BE2C (cell line): ENCODE data around the gene TOMM40L.

Source experiments
- DNase-seq: peaks from one replicate; pipeline ENCODE4 v3.0.0-alpha.2; 2020
- H3K27me3 ChIP-seq: fragments of 250-450 bp; sonication (Bioruptor Pico); 2 replicates; pipeline ENCODE4 v1.5.1; 2020; ENCODE audit warnings: mild to moderate bottlenecking
- H3K36me3 ChIP-seq: fragments of 250-450 bp; sonication (Bioruptor Pico); 2 replicates; pipeline ENCODE4 v1.5.1; 2020; ENCODE audit warnings: mild to moderate bottlenecking
- H3K4me1 ChIP-seq: fragments of 250-450 bp; sonication (Bioruptor Pico); 2 replicates; pipeline ENCODE4 v1.5.1; 2020
- H3K4me3 ChIP-seq: 2 replicates; pipeline ENCODE4 v1.5.1; 2011; ENCODE audit warnings: low read depth, low read length
- H3K9me3 ChIP-seq: fragments of 250-450 bp; sonication (Bioruptor Pico); 2 replicates; pipeline ENCODE4 v1.5.1; 2020
- TF ChIP-seq, protein P1 (sequence below): IDR thresholded peaks from 2 replicates; pipeline ENCODE4 v1.5.1; 2012; ENCODE audit warnings: mild to moderate bottlenecking, low read depth, low read length

TOMM40L gene

DNA sequence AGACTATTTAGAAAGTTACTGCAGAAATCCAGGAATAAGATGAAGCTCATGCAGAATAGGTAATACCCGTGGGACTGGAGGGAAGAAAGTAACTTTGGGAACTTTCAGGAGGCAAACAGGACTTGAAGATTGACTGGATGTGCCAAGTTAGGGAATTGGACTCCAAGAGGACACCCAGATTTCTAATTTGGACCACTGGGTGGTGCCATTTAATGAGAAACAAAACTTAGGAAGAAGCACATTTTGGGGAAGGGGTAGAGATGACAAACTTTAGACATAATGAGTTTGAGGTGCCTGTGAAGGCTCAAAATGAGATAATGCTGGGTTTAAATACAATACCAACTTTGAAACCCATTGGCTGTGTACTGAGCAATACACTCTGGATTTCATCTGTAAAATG is 45.2 kb upstream of the TOMM40L start:
- H3K4me3 ChIP-seq: no peak overlapping the region
- no peaks in the 10 kb centered on the region for H3K9me3 ChIP-seq
- DNase-seq: no peak
- peaks cover under 1% of the 10 kb centered on the region; the same call in 1 of the 2 replicates for H3K36me3 ChIP-seq
- no peaks in the 10 kb centered on the region for H3K27me3 ChIP-seq
- TF ChIP-seq, protein P1, sequence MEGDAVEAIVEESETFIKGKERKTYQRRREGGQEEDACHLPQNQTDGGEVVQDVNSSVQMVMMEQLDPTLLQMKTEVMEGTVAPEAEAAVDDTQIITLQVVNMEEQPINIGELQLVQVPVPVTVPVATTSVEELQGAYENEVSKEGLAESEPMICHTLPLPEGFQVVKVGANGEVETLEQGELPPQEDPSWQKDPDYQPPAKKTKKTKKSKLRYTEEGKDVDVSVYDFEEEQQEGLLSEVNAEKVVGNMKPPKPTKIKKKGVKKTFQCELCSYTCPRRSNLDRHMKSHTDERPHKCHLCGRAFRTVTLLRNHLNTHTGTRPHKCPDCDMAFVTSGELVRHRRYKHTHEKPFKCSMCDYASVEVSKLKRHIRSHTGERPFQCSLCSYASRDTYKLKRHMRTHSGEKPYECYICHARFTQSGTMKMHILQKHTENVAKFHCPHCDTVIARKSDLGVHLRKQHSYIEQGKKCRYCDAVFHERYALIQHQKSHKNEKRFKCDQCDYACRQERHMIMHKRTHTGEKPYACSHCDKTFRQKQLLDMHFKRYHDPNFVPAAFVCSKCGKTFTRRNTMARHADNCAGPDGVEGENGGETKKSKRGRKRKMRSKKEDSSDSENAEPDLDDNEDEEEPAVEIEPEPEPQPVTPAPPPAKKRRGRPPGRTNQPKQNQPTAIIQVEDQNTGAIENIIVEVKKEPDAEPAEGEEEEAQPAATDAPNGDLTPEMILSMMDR: peak; percentile 44
- H3K4me1 ChIP-seq: no peaks in the 10 kb centered on the region; the same call in 1 of the 2 replicates

DNA sequence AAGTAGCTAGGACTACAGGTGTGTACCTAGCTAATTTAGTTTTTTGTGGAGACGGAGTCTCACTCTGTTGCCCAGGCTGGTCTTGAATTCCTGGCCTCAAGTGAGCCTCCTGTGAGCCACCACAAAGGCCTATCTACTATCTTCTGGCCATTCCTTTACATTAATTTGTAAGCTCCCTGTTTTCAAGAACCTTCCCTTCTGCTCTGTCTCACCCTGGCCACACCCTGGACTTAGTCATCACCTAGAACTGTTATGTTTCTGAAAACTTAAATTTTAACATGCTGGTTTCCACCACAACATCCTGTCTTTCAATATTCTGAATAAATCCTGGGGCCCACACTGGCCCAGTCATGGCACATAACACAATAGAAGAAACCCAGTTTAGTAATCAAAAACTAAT is 43.6 kb upstream of the TOMM40L start:
- Histone ChIP-seq H3K9me3 (no peaks in the 10 kb centered on the region), H3K27me3 (no peaks in the 10 kb centered on the region), H3K4me3 (no peak overlapping the region), H3K4me1 (no peaks in the 10 kb centered on the region; the same call in 1 of the 2 replicates), H3K36me3 (no peaks in the 10 kb centered on the region)
- TF ChIP-seq, protein P1: no peak
- no peak for DNase-seq

DNA sequence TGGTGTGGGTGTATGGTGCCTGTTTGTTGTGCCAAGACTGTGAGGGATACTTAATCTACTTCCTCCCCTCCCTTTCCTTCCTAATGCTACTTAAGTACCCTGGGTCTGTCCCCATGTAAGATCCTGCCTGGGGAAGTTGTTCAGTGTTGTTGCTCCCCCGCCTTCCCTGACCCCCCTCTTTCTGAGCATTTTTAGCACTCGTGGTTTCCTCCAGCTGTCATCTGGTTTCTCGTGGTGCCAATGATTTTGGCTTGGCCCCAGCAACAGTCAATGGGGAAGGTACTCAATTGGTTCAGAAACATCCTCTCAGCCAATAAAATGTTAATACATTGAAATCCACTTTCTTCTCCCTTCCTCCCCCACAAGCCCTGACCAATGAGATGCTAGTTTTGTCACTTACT is 40.6 kb upstream of the TOMM40L start:
- Histone ChIP-seq H3K27me3 (no peaks in the 10 kb centered on the region), H3K4me3 (no peak overlapping the region), H3K4me1 (no peaks in the 10 kb centered on the region; the same call in 1 of the 2 replicates), H3K36me3 (no peaks in the 10 kb centered on the region), H3K9me3 (no peaks in the 10 kb centered on the region)
- TF ChIP-seq, protein P1: no peak
- peak; percentile 37 for DNase-seq

DNA sequence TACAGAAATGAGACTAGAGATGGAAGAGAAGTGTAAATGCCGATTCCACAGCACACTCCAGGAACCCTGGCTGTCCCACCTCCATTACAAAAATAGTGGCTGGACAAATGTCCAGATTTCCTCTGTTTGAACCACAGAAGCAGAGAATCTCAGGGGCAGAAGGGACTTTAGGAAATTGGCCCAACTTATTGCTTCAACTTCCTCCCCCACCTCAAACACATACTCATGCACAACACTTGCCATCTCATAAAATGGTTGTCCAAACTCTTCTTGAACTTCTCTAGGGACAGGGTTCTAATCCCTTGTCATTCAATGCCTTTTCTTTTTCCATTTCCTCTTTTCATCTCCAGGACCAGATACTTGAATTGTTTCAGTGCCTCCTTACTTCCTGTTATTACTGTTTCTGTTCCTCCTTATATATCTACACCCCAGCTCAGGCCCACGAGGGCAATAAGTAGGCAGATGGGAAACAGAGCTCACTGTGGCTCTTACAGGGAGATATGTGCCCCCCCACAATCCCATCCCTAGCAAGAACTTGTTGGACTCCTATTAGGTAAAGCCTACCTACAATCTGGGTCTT is 40.0 kb upstream of the TOMM40L start:
- no peaks in the 10 kb centered on the region for H3K27me3 ChIP-seq
- no peak for DNase-seq
- H3K36me3 ChIP-seq: no peaks in the 10 kb centered on the region
- TF ChIP-seq, protein P1: no peak
- H3K4me1 ChIP-seq: no peaks in the 10 kb centered on the region; the same call in 1 of the 2 replicates
- no peak overlapping the region for H3K4me3 ChIP-seq
- no peaks in the 10 kb centered on the region for H3K9me3 ChIP-seq

GRCh38 chr1:161187311-161187710 is 38.5 kb upstream of the TOMM40L start:
- H3K27me3 ChIP-seq: no peaks in the 10 kb centered on the region
- no peak overlapping the region for H3K4me3 ChIP-seq
- H3K4me1 ChIP-seq: no peaks in the 10 kb centered on the region; the same call in 1 of the 2 replicates
- TF ChIP-seq, protein P1: no peak
- no peaks in the 10 kb centered on the region for H3K9me3 ChIP-seq
- DNase-seq: no peak
- no peaks in the 10 kb centered on the region for H3K36me3 ChIP-seq

DNA sequence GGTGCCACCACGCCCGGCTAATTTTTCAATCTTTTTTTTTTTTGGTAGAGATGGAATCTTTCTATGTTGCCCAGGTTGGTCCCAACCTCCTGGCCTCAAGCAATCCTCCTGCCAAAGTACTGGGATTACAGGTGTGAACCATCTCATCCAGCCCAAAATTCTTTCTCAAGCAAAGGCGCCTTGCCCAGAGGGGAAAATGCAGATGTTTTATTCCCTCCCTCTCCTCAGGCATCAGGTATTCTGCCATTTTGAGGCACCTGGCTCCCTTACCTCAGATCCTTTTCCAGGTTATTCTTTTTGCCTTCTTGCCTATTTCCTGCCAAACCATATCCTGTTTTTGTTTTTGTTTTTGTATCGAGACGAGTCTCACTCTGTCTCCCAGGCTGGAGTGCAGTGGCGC is 37.5 kb upstream of the TOMM40L start:
- Histone ChIP-seq H3K27me3 (no peaks in the 10 kb centered on the region), H3K4me3 (no peak overlapping the region), H3K36me3 (no peaks in the 10 kb centered on the region), H3K4me1 (peaks cover 5% of the 10 kb centered on the region; the same call in 1 of the 2 replicates), H3K9me3 (no peaks in the 10 kb centered on the region)
- no peak for DNase-seq
- TF ChIP-seq, protein P1: no peak
